B cell (primary cell): ENCODE measurements around the gene LRRC37A.
"Not testable (repeated sequence)": the region's sequence is repeated elsewhere in the genome, so short reads cannot be mapped to it uniquely, and the experiment has no call there.

Experiments
- CTCF ChIP-seq: fragments of 200-600 bp; IDR thresholded peaks from one replicate; pipeline ENCODE4 v1.8.0; 2022; ENCODE audit warnings: antibody characterized with exemption, mild to moderate bottlenecking
- EZH2 ChIP-seq: IDR thresholded peaks from 2 replicates; pipeline ENCODE4 v1.6.1; 2012; ENCODE audit warnings: borderline replicate concordance, low read depth, mild to moderate bottlenecking, moderate library complexity, low read length; ENCODE audit not compliant: insufficient read depth, poor library complexity, severe bottlenecking

GRCh38 chr17:46367520-46367919 lies 72.6 kb downstream of the LRRC37A start:
- TF ChIP-seq CTCF, EZH2: not testable (repeated sequence)
